Cerebellar nuclear complex (tissue), 1 donor: Measurements from ENCODE around the gene ECHDC3.
"Not testable (repeated sequence)": the region's sequence is repeated elsewhere in the genome, so short reads cannot be mapped to it uniquely, and the experiment has no call there.

ENCODE experiments used
- DNase-seq, 2 experiments: peaks; one replicate each; lab custom pipeline; 2025; lab: John Stamatoyannopoulos, UW

The ECHDC3 gene

GRCh38 chr10:11742009-11742778 is at the start of gene ECHDC3:
ECHDC3 (plus strand) TSS chr10:11742382; CDS start chr10:11742577, 195 bp downstream.
- DNase-seq: no peak

- DNase-seq: no peak
Observed at GRCh38 chr10:11693376-11693775, 48.8 kb upstream of the ECHDC3 start.

GRCh38 chr10:11695779-11696178 is 46.4 kb upstream of the ECHDC3 start:
- no peak for DNase-seq

GRCh38 chr10:11697718-11698527 is 44.3 kb upstream of the ECHDC3 start:
- no peak for DNase-seq

GRCh38 chr10:11698691-11699549 is 43.3 kb upstream of the ECHDC3 start:
- DNase-seq: no peak

- DNase-seq: no peak
Observed at GRCh38 chr10:11699550-11700097, 42.6 kb upstream of the ECHDC3 start.

GRCh38 chr10:11700539-11700938 is 41.6 kb upstream of the ECHDC3 start:
- no peak for DNase-seq

GRCh38 chr10:11701451-11702095 is 40.6 kb upstream of the ECHDC3 start:
- DNase-seq: no peak

- no peak for DNase-seq
Observed at GRCh38 chr10:11702264-11702663, 39.9 kb upstream of the ECHDC3 start.

GRCh38 chr10:11704092-11704491 is 38.1 kb upstream of the ECHDC3 start:
- DNase-seq: no peak

GRCh38 chr10:11705722-11706121 is 36.5 kb upstream of the ECHDC3 start:
- no peak for DNase-seq

- DNase-seq: no peak
Observed at GRCh38 chr10:11706895-11707567, 35.2 kb upstream of the ECHDC3 start.

- DNase-seq: no peak
Observed at GRCh38 chr10:11707624-11708350, 34.4 kb upstream of the ECHDC3 start.

- DNase-seq: not testable (repeated sequence)
Observed at GRCh38 chr10:11708801-11709200, 33.4 kb upstream of the ECHDC3 start.

- DNase-seq: no peak
Observed at GRCh38 chr10:11712744-11713143, 29.4 kb upstream of the ECHDC3 start.

GRCh38 chr10:11713186-11713743 is 28.9 kb upstream of the ECHDC3 start:
- DNase-seq: no peak

GRCh38 chr10:11713963-11714362 is 28.2 kb upstream of the ECHDC3 start:
- DNase-seq: no peak

- DNase-seq: no peak
Observed at GRCh38 chr10:11714750-11715365, 27.3 kb upstream of the ECHDC3 start.

GRCh38 chr10:11715815-11716494 is 26.2 kb upstream of the ECHDC3 start:
- DNase-seq: no peak
